Smooth muscle cell (in vitro differentiated cells): ENCODE measurements around the gene XPC. TPM values are rescaled to one million over a fixed set of nuclear protein-coding genes. Genes with fewer than 3 reads are reported as not detected.

Experiments
- DNase-seq: peaks from one replicate; lab custom pipeline; 2025; ENCODE audit not compliant: unreplicated experiment; lab: John Stamatoyannopoulos, UW
- H2AFZ ChIP-seq: fragments of 200-600 bp; sonication (generic); 2 replicates; pipeline ENCODE4 v1.6.0; 2016; ENCODE audit warnings: antibody characterized with exemption, low read depth, mild to moderate bottlenecking
- H3F3A ChIP-seq: fragments of 200-600 bp; sonication (generic); 2 replicates; pipeline ENCODE4 v1.6.0; 2017; ENCODE audit warnings: antibody characterized with exemption, low read depth
- H3K27ac ChIP-seq: fragments of 200-600 bp; sonication (generic); 2 replicates; pipeline ENCODE4 v1.5.1; 2016; ENCODE audit warnings: low read depth, mild to moderate bottlenecking
- H3K27me3 ChIP-seq: fragments of 200-600 bp; sonication (generic); 2 replicates; pipeline ENCODE4 v1.6.1; 2016; ENCODE audit warnings: low read depth, mild to moderate bottlenecking
- H3K36me3 ChIP-seq: fragments of 200-600 bp; sonication (generic); 2 replicates; pipeline ENCODE4 v1.5.1; 2016; ENCODE audit warnings: low read depth
- H3K4me1 ChIP-seq: fragments of 200-600 bp; sonication (generic); 2 replicates; pipeline ENCODE4 v1.5.1; 2016; ENCODE audit warnings: low read depth
- H3K4me2 ChIP-seq: fragments of 200-600 bp; sonication (generic); 2 replicates; pipeline ENCODE4 v1.6.0; 2016; ENCODE audit warnings: mild to moderate bottlenecking
- H3K4me3 ChIP-seq: fragments of 200-600 bp; sonication (generic); 2 replicates; pipeline ENCODE4 v1.5.1; 2016; ENCODE audit warnings: mild to moderate bottlenecking
- H3K79me2 ChIP-seq: fragments of 200-600 bp; sonication (generic); 2 replicates; pipeline ENCODE4 v1.6.0; 2016; ENCODE audit warnings: low read depth, mild to moderate bottlenecking
- H3K9ac ChIP-seq: fragments of 200-600 bp; sonication (generic); 2 replicates; pipeline ENCODE4 v1.6.0; 2016; ENCODE audit warnings: low read depth
- H3K9me3 ChIP-seq: fragments of 200-600 bp; sonication (generic); replicated peaks from 2 replicates; pipeline ENCODE4 v1.5.1; 2016; ENCODE audit warnings: low read depth
- H4K20me1 ChIP-seq: fragments of 200-600 bp; sonication (generic); 2 replicates; pipeline ENCODE4 v1.6.0; 2016; ENCODE audit warnings: low read depth
- WGBS: methylation state at CpG from one replicate; pipeline ENCODE4 v1.1.7; 2016; ENCODE audit warnings: low lambda C conversion rate; 5-methylcytosine and 5-hydroxymethylcytosine counted together
- polyA plus RNA-seq: library from polyadenylated mRNA; unstranded; fragments of >200 nt; fragmentation: Nextera tagmentation; extraction: Ambion mirVana; gene quantifications from 2 replicates; pipeline ENCODE4 v1.2.1, GENCODE V29; 2016
- total RNA-seq: library from RNA; depleted of rRNA; stranded (reverse); fragments of >200 nt; gene quantifications from 2 replicates; pipeline ENCODE4 v1.2.3, GENCODE V29; 2014
- TF ChIP-seq, protein P1 (sequence below): fragments of 200-600 bp; sonication (generic); IDR thresholded peaks from 2 replicates; pipeline ENCODE4 v1.5.1; 2017; ENCODE audit warnings: borderline replicate concordance, mild to moderate bottlenecking, antibody characterized with exemption; ENCODE audit not compliant: insufficient read depth, poor library complexity, severe bottlenecking

Gene XPC
- total and polyA plus RNA-seq, 2 experiments from 2014 or later = 20.9 to 23.8 TPM

DNA sequence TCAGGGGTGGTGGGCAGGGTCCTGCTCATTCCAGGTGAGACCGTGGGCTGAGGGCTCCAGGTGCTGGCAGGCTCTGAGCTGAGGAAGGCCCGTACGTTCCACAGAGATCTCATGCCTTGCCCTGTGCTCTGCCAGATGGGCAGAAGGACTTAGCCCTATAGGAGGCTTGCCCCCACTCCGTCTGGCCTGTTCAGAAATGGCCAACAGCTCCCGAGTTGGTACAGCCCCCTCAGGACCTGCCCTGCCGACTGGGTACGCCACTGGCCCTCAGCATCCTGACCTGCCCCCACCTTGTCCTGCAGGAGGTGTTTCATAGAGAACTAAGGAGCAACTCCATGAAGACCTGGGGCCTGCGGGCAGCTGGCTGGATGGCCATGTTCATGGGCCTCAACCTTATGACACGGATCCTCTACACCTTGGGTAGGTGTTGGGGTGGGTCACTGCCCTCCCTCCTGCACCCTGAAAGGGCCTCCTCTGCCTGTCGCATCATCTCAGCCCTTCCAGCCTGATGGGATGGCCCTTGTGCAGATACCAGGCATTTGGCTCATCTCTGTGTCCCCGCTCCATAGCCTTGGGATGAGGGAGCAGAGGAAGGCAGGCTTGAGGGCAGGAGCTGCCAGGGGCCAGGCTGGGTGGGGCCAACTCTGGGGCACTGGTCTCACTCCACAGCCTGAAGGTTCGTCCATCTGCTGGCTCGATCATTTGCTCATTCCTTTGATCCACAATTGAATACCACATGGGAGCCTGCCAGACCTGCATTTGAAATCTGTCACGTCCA, 39.3 kb downstream of the XPC start:
- Histone ChIP-seq H3K9ac (no peak overlapping the region), H3K79me2 (no peaks in the 10 kb centered on the region), H3K36me3 (no peaks in the 10 kb centered on the region), H3K4me2 (no peak overlapping the region), H3K27me3 (no peaks in the 10 kb centered on the region), H3K4me1 (peaks cover 8% of the 10 kb centered on the region), H4K20me1 (no peaks in the 10 kb centered on the region), H3K4me3 (no peak overlapping the region), H3K27ac (no peak overlapping the region), H3F3A (peaks cover 23% of the 10 kb centered on the region), H3K9me3 (no peaks in the 10 kb centered on the region), H2AFZ (no peak overlapping the region)
- TF ChIP-seq, protein P1, sequence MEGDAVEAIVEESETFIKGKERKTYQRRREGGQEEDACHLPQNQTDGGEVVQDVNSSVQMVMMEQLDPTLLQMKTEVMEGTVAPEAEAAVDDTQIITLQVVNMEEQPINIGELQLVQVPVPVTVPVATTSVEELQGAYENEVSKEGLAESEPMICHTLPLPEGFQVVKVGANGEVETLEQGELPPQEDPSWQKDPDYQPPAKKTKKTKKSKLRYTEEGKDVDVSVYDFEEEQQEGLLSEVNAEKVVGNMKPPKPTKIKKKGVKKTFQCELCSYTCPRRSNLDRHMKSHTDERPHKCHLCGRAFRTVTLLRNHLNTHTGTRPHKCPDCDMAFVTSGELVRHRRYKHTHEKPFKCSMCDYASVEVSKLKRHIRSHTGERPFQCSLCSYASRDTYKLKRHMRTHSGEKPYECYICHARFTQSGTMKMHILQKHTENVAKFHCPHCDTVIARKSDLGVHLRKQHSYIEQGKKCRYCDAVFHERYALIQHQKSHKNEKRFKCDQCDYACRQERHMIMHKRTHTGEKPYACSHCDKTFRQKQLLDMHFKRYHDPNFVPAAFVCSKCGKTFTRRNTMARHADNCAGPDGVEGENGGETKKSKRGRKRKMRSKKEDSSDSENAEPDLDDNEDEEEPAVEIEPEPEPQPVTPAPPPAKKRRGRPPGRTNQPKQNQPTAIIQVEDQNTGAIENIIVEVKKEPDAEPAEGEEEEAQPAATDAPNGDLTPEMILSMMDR = no peak
- no peak for DNase-seq
- WGBS = 96% methylated on average over 14 of the region's 14 CpGs

DNA sequence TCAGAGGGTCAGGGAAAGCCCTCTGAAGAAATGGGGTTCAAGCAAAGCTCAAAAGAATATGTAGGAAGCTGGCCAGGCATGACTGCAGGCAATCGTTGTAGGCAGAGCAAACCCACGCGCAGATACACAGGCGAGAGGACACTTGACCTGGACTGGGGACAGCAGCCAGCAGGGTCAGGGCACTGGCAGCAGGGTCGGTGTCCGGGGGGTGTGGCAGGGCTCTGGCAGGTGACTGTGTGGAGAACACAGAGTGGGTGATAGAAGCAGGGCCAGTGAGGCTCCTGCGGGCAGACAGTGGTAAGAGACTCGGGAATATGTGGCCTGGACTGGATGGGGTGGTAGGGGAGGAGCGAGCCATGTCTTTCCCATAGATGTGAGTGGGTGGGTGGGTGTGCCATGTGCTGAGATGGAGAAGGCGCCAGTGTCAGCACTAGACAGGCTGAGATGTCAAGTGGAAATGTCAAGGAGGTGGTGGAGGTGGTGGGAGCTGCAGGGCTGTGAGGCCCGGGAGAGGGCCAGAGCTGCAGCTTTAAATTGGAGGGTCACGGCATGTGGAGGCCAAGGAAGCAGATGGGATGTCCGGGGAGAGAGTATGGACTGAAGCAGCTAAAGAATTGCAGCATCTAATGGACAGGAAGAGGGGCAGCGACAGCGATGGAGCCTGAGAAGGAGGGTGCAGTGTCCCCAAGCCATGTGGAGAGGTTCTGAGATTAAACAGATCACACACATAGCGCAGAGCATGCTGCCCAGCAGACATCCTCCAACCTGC, 40.1 kb downstream of the XPC start:
- H3K4me1 ChIP-seq = peaks cover under 1% of the 10 kb centered on the region
- H3K27me3 ChIP-seq = no peaks in the 10 kb centered on the region
- no peak overlapping the region for H3K4me3 ChIP-seq
- no peaks in the 10 kb centered on the region for H3K36me3 ChIP-seq
- no peak overlapping the region for H3K9ac ChIP-seq
- H4K20me1 ChIP-seq = no peaks in the 10 kb centered on the region
- no peak for DNase-seq
- H3K27ac ChIP-seq = no peak overlapping the region
- no peaks in the 10 kb centered on the region for H3K9me3 ChIP-seq
- no peak overlapping the region for H3K4me2 ChIP-seq
- H2AFZ ChIP-seq = no peak overlapping the region
- 98% methylated on average over 16 of the region's 16 CpGs for WGBS
- no peaks in the 10 kb centered on the region for H3K79me2 ChIP-seq
- peaks cover 16% of the 10 kb centered on the region for H3F3A ChIP-seq
- TF ChIP-seq, protein P1 = no peak

DNA sequence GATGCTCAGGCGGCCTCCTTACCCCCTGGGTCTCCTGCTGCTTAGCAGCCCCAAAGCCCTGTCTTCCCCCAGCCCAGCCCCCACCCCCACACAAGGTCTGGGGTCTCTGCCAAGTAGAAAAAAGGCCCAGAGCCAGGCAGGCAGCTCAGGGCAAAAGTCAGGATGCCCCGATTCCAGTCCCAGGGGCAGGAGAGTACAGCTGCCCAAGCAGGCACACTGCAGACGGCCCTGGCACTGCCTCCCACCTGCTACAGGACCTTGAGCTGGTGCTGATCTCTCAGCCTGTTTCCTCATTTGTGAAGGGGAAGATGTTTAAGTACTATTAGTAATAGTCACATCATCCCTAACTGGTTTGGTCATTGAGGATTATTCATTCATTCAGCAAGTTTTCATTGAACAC, 41.0 kb downstream of the XPC start:
- H3K79me2 ChIP-seq = no peaks in the 10 kb centered on the region
- H4K20me1 ChIP-seq = no peaks in the 10 kb centered on the region
- no peaks in the 10 kb centered on the region for H3K9me3 ChIP-seq
- DNase-seq = no peak
- H3K4me3 ChIP-seq = no peak overlapping the region
- H3K27me3 ChIP-seq = no peaks in the 10 kb centered on the region
- H3K4me1 ChIP-seq = no peaks in the 10 kb centered on the region
- no peak overlapping the region for H3K9ac ChIP-seq
- no peak overlapping the region for H2AFZ ChIP-seq
- TF ChIP-seq, protein P1 = no peak
- 96% methylated on average over 3 of the region's 3 CpGs for WGBS
- no peaks in the 10 kb centered on the region for H3K36me3 ChIP-seq
- no peak overlapping the region for H3K4me2 ChIP-seq
- no peak overlapping the region for H3K27ac ChIP-seq
- H3F3A ChIP-seq = peaks cover 8% of the 10 kb centered on the region
